SK-N-SH treated with all-trans-retinoic acid at 6 μM for 48 hours (cell line): ENCODE measurements around the gene KIF26A.

Experiments used
- BACH2 ChIP-seq: fragments of 250-450 bp; sonication (Bioruptor Pico); IDR thresholded peaks from 2 replicates; pipeline ENCODE4 v1.9.0; 2021; ENCODE audit warnings: mild to moderate bottlenecking, borderline replicate concordance
- ESRRG ChIP-seq: fragments of 250-450 bp; sonication (Bioruptor Pico); IDR thresholded peaks from 2 replicates; pipeline ENCODE4 v1.6.1; 2021; ENCODE audit warnings: mild to moderate bottlenecking
- GLIS3 ChIP-seq: fragments of 250-450 bp; sonication (Bioruptor Pico); IDR thresholded peaks from 2 replicates; pipeline ENCODE4 v1.5.0; 2020; ENCODE audit warnings: mild to moderate bottlenecking, moderate library complexity
- PPARA ChIP-seq: fragments of 250-450 bp; sonication (Bioruptor Pico); IDR thresholded peaks from 2 replicates; pipeline ENCODE4 v1.5.0; 2020; ENCODE audit warnings: mild to moderate bottlenecking, borderline replicate concordance
- ZC3H10 ChIP-seq: fragments of 250-450 bp; sonication (Bioruptor Pico); IDR thresholded peaks from 2 replicates; pipeline ENCODE4 v1.5.1; 2021; ENCODE audit warnings: mild to moderate bottlenecking, moderate library complexity
- ZFP3 ChIP-seq: fragments of 250-450 bp; sonication (Bioruptor Pico); IDR thresholded peaks from 2 replicates; pipeline ENCODE4 v1.5.0; 2020; ENCODE audit warnings: mild to moderate bottlenecking, moderate library complexity
- ZFP30 ChIP-seq: fragments of 450-650 bp; formaldehyde crosslinking; IDR thresholded peaks from 2 replicates; pipeline ENCODE4 v1.5.0; 2022; ENCODE audit warnings: mild to moderate bottlenecking, moderate library complexity
- ZNF565 ChIP-seq: fragments of 450-650 bp; formaldehyde crosslinking; conservative IDR thresholded peaks from 2 replicates; pipeline ENCODE4 v1.5.0; 2020; ENCODE audit warnings: low read depth, mild to moderate bottlenecking, moderate library complexity
- ZNF70 ChIP-seq: fragments of 450-650 bp; formaldehyde crosslinking; IDR thresholded peaks from 2 replicates; pipeline ENCODE4 v1.5.0; 2020; ENCODE audit warnings: mild to moderate bottlenecking, moderate library complexity
- TF ChIP-seq, protein P1 (sequence below): fragments of 250-450 bp; sonication (Bioruptor Pico); IDR thresholded peaks from 2 replicates; pipeline ENCODE4 v1.5.1; 2021; ENCODE audit warnings: mild to moderate bottlenecking, moderate library complexity
- TF ChIP-seq, protein P2 (sequence below): fragments of 250-450 bp; sonication (Bioruptor Pico); IDR thresholded peaks from 2 replicates; pipeline ENCODE4 v1.8.0; 2020; ENCODE audit warnings: mild to moderate bottlenecking, moderate library complexity, borderline replicate concordance
- TF ChIP-seq, protein P3 (sequence below): fragments of 250-450 bp; sonication (Bioruptor Pico); IDR thresholded peaks from 2 replicates; pipeline ENCODE4 v1.5.1; 2020; ENCODE audit warnings: low read depth, mild to moderate bottlenecking, moderate library complexity
- TF ChIP-seq, protein P4 (sequence below): fragments of 250-450 bp; sonication (Bioruptor Pico); IDR thresholded peaks from 2 replicates; pipeline ENCODE4 v1.5.0; 2020; ENCODE audit warnings: mild to moderate bottlenecking, moderate library complexity
- TF ChIP-seq, protein P5 (sequence below): fragments of 250-450 bp; sonication (Bioruptor Pico); IDR thresholded peaks from 2 replicates; pipeline ENCODE4 v1.8.0; 2021; ENCODE audit warnings: low read depth, mild to moderate bottlenecking, moderate library complexity, borderline replicate concordance

DNA sequence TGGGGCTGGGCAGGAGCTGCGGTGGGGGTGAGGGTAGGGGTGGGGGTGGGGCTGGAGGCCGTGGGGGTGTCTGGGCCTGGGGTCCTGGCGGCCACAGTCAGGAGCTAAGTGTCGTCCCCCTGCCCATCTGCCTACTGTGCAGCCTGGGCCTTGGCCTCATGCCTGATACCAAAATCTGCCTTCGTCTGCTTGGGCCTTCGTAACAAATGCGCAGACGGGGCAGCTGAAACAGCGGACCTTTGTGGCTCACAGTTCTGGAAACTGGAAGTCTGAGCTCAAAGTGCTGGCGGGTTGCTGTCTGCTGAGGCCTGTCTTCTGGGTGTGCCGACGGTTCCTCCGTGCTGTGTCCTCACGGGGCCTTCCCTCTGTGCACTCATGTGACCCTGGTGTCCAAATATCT is 61.7 kb downstream of the KIF26A start:
- TF ChIP-seq, protein P1, sequence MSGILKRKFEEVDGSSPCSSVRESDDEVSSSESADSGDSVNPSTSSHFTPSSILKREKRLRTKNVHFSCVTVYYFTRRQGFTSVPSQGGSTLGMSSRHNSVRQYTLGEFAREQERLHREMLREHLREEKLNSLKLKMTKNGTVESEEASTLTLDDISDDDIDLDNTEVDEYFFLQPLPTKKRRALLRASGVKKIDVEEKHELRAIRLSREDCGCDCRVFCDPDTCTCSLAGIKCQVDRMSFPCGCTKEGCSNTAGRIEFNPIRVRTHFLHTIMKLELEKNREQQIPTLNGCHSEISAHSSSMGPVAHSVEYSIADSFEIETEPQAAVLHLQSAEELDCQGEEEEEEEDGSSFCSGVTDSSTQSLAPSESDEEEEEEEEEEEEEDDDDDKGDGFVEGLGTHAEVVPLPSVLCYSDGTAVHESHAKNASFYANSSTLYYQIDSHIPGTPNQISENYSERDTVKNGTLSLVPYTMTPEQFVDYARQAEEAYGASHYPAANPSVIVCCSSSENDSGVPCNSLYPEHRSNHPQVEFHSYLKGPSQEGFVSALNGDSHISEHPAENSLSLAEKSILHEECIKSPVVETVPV (CRISPR knock-in tag) = no peak
- TF ChIP-seq, protein P2, sequence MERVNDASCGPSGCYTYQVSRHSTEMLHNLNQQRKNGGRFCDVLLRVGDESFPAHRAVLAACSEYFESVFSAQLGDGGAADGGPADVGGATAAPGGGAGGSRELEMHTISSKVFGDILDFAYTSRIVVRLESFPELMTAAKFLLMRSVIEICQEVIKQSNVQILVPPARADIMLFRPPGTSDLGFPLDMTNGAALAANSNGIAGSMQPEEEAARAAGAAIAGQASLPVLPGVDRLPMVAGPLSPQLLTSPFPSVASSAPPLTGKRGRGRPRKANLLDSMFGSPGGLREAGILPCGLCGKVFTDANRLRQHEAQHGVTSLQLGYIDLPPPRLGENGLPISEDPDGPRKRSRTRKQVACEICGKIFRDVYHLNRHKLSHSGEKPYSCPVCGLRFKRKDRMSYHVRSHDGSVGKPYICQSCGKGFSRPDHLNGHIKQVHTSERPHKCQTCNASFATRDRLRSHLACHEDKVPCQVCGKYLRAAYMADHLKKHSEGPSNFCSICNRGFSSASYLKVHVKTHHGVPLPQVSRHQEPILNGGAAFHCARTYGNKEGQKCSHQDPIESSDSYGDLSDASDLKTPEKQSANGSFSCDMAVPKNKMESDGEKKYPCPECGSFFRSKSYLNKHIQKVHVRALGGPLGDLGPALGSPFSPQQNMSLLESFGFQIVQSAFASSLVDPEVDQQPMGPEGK (CRISPR knock-in tag) = no peak
- TF ChIP-seq ZC3H10 (CRISPR knock-in tag) (no peak), ESRRG (CRISPR knock-in tag) (no peak), ZFP30 (CRISPR knock-in tag) (no peak), ZFP3 (CRISPR knock-in tag) (no peak), ZNF565 (CRISPR knock-in tag) (no peak), ZNF70 (CRISPR knock-in tag) (no peak), GLIS3 (CRISPR knock-in tag) (no peak), PPARA (CRISPR knock-in tag) (no peak), BACH2 (CRISPR knock-in tag) (no peak)
- TF ChIP-seq, protein P3, sequence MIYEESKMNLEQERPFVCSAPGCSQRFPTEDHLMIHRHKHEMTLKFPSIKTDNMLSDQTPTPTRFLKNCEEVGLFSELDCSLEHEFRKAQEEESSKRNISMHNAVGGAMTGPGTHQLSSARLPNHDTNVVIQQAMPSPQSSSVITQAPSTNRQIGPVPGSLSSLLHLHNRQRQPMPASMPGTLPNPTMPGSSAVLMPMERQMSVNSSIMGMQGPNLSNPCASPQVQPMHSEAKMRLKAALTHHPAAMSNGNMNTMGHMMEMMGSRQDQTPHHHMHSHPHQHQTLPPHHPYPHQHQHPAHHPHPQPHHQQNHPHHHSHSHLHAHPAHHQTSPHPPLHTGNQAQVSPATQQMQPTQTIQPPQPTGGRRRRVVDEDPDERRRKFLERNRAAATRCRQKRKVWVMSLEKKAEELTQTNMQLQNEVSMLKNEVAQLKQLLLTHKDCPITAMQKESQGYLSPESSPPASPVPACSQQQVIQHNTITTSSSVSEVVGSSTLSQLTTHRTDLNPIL (CRISPR knock-in tag) = no peak
- TF ChIP-seq, protein P4, sequence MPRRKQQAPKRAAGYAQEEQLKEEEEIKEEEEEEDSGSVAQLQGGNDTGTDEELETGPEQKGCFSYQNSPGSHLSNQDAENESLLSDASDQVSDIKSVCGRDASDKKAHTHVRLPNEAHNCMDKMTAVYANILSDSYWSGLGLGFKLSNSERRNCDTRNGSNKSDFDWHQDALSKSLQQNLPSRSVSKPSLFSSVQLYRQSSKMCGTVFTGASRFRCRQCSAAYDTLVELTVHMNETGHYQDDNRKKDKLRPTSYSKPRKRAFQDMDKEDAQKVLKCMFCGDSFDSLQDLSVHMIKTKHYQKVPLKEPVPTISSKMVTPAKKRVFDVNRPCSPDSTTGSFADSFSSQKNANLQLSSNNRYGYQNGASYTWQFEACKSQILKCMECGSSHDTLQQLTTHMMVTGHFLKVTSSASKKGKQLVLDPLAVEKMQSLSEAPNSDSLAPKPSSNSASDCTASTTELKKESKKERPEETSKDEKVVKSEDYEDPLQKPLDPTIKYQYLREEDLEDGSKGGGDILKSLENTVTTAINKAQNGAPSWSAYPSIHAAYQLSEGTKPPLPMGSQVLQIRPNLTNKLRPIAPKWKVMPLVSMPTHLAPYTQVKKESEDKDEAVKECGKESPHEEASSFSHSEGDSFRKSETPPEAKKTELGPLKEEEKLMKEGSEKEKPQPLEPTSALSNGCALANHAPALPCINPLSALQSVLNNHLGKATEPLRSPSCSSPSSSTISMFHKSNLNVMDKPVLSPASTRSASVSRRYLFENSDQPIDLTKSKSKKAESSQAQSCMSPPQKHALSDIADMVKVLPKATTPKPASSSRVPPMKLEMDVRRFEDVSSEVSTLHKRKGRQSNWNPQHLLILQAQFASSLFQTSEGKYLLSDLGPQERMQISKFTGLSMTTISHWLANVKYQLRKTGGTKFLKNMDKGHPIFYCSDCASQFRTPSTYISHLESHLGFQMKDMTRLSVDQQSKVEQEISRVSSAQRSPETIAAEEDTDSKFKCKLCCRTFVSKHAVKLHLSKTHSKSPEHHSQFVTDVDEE (CRISPR knock-in tag) = no peak
- TF ChIP-seq, protein P5, sequence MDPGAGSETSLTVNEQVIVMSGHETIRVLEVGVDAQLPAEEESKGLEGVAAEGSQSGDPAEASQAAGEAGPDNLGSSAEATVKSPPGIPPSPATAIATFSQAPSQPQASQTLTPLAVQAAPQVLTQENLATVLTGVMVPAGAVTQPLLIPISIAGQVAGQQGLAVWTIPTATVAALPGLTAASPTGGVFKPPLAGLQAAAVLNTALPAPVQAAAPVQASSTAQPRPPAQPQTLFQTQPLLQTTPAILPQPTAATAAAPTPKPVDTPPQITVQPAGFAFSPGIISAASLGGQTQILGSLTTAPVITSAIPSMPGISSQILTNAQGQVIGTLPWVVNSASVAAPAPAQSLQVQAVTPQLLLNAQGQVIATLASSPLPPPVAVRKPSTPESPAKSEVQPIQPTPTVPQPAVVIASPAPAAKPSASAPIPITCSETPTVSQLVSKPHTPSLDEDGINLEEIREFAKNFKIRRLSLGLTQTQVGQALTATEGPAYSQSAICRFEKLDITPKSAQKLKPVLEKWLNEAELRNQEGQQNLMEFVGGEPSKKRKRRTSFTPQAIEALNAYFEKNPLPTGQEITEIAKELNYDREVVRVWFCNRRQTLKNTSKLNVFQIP = no peak
